Hematopoietic multipotent progenitor cell (in vitro differentiated cells): ENCODE data around the gene WNT11. TPM values are rescaled to one million over a fixed set of nuclear protein-coding genes. Genes with fewer than 3 reads are reported as not detected.

Source experiments
- DNase-seq, 3 donors: peaks; one replicate each; pipeline ENCODE4 v3.0.0-alpha.2; 2011 to 2015; ENCODE audit warnings: low read depth in 2 of 3, low spot score in 2 of 3
- total RNA-seq: library from RNA; depleted of rRNA; stranded (reverse); fragments of >200 nt; gene quantifications from one replicate; pipeline ENCODE4 v1.2.3, GENCODE V29; 2012

WNT11 gene
- total RNA-seq, 1 donor, result 1.6 TPM

DNA sequence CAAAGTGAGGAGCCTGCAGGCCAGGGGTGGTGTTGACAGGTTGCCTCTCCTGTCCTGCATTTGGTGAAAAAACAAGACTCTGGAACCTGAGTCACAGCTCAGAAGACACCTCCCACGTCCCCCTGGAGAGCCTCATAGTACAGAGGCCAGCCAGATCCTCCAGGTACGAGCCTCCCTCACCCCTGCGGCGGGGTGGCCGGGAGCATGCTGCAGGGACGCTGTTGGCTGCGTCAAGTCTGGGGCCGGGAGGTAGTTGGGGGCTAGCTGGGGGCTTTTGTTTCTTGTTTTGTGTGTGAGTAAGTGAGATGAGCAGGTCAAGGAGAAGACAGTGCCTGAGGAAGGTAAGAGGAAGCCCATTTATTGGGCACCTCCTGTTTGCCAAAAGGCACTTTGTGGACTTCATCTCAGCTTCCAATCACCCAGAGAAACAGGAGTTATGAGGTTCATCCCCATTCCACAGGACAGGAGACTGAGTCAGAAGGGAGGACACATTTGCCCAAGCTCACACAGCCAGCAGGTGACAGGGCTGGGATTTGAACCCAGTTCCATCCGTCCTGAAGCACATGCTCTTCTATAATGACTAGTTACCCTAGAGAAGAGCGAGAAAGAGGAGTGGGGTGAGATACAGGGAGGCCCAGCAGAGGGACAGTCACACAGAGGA lies 18.3 kb upstream of the WNT11 start:
- no peak for DNase-seq

DNA sequence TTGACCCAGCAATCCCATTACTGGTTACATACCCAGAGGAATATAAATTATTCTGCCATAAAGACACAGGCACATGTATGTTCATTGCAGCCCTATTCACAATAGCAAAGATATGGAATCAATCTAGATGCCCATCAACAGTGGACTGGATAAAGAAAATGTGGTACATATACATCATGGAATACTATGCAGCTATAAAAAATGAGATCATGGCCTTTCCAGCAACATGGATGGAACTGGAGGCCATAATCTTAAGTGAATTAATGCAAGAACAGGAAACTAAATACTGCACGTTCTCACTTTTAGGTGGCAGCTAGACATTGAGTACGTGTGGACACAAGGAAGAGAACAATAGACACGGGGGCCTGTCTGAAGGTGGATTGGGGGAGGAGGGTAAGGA lies 15.1 kb upstream of the WNT11 start:
- no peak for DNase-seq

DNA sequence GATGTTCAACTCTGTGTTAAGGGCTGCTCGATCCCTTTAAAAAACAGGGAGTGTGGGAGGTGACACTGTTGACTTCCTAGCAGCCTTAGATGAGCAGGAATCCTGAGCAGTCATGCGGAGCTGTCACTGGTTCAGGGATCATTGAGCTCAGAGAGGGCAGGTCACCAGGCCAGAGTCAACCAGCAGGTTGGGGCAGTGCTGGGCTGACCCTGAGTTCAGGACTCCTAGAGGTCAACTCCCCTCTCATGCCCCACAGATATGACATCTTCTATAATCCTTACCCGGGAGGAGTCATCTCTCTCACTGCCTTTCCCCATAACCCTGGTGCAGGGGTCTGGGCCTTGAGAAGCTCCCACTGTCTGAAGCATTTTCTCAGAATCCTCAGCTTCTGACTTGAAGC lies 12.9 kb upstream of the WNT11 start:
- DNase-seq, result no peak

DNA sequence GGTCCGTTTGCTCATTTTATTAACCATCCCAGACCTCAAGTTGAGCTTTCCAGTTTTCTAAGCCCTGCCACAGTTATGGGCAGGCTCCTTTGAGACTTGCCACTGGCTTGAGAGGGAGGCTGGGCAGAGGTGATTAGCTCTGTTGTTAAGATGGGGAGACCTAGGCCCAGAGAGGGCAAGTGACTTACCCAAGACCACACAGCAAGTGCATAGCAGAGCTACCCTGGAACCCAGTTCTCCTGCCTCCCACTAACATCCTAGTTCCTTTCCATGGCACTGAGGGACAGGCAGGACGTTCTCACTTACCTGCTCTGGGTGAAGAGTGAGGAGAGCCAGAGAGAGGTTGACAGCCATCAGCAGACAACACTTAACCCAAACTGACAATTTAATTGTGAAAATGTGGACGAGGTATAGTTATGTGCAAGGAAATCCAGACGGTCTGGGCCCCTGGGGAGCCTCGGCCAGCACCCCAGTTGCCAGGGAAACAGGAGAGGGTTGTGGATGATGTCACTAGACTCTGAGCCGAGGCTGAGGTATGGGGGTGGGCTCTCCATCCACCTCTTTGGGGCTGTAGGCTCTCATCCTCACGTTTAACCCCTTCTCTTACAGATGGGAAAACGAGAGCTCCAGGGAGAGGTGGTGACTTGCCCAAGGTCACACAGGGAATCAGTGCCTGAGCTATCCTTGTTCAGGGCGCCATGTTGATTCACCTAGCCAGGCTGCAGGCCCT lies 12.3 kb upstream of the WNT11 start:
- DNase-seq, result no peak

DNA sequence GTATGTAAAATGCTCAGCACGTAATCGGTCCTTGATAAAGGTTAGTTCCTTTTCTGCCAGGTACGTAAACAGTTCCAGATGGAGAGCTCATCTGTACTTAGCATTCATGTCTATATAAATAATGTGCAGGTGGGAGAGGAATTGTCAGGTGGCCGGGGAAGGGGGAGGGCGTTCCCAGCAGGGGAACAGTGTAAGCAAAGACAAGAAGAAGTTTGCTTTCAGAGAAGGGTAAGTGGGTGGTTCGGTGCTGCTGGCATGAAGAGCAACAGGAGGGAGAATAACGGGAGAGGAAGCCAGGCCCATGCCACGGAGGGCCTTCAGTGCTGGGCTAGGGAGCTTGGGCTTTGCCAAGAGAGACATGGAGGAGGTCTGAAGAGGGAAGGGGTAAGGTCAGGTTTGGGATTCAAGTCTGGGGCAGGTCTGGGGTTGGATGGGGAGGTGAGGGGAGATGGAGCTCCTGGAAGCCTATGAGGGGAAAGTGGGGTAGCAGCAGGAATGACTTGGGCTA lies 11.4 kb upstream of the WNT11 start:
- no peak for DNase-seq

DNA sequence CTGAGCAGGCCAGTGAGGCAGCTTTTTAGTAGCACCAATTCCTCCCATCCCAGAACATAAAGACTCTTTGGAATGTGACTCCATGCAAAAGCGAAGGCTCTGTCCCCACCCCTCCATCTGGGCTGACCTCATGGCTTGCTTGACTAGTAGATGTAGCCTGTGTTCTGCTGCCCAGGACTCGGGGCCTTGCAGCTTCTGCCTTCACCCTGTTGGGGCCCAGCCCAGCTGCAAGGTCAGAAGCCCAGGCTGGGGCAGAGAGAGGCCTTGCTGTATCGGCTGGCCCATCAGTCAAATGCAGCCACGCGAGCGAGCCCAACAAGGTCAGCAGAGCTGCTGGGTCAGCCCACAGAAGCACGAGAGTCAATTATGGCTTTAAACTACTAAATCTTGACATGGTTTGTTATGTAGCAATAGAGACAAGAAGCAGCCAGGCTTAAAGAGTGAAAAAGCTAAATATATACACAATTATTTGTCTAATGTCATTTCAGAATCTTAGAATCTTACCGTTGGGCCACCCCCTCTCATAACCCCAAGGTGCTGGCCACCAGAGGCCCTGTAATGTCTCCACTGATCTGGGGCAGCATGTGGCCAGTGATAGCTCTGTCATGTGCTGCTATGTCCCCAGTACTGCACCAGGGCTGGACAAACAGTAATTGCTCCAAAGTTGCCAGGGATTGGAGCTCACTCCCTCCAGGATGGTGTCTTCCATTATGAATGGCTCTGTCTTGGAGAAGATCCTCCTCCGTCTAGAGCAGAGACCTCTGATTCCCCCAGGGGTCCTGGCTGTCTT lies 10.4 kb upstream of the WNT11 start:
- DNase-seq, result no peak

DNA sequence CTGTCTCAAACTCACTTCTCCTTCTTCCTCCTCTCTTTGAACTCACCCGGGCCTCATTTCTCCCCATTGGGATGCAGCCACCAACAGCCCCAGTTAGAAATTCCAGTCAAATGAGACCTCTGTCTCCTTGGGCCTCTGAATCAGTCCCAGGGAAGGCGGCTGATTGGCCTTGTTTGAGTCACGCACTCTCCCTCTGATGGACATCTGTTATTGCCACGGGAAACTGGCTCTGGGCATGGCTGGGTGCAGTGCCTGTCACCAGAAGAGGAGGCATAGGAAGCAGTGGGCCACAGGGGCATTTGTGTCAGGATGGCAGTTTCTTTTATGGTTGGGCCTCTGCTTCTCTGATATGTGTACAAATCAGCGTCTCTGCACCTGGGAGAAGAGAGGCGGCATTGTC lies 9.6 kb upstream of the WNT11 start:
- DNase-seq, result no peak

DNA sequence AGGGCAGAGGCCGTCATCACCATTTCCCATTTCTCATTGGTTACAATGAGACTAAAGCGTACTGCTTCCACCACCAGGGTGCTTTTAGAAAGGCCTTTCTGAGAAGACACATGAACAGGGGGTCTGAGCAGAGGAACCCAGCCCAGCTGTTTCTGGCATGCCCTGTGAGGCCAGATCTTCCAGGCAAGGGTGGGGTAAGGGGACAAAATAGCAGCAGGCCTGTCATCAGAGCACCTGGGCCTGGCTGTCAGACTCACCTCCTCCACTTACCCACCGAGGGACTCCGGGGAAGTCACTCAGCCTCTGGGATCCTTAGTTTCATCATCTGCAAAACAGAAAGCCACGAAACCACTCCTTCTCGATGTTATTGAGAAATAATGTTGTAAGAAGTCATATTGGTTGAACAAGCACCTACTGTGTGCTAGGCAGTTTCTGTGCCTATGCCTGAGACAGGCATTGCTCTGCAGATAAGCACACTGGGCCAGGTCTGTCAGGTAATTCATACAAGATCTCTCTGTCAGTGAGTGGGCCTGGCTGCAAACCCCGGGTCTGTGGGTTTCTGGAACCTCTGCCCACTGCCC lies 8.8 kb upstream of the WNT11 start:
- DNase-seq, result peak in 1 of 3 donors; percentile 10

DNA sequence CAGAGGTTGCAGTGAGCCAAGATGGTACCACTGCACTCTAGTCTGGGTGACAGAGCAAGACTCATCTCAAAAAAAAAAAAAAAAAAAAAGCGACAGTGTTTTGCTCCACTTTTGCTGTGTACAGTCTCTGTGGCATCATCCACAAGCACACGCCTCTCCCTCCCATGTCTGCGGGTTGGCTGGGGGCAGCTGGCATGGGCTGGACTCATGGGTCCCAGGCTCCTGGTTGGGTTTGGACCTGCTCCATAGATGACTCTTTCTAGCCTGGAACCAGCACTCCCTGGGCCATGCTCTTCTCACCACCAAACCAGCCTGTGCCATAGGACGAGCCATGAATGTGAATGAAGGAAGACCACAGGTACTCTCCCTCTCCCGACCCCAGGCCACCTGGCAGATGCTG lies 7.9 kb upstream of the WNT11 start:
- no peak for DNase-seq

DNA sequence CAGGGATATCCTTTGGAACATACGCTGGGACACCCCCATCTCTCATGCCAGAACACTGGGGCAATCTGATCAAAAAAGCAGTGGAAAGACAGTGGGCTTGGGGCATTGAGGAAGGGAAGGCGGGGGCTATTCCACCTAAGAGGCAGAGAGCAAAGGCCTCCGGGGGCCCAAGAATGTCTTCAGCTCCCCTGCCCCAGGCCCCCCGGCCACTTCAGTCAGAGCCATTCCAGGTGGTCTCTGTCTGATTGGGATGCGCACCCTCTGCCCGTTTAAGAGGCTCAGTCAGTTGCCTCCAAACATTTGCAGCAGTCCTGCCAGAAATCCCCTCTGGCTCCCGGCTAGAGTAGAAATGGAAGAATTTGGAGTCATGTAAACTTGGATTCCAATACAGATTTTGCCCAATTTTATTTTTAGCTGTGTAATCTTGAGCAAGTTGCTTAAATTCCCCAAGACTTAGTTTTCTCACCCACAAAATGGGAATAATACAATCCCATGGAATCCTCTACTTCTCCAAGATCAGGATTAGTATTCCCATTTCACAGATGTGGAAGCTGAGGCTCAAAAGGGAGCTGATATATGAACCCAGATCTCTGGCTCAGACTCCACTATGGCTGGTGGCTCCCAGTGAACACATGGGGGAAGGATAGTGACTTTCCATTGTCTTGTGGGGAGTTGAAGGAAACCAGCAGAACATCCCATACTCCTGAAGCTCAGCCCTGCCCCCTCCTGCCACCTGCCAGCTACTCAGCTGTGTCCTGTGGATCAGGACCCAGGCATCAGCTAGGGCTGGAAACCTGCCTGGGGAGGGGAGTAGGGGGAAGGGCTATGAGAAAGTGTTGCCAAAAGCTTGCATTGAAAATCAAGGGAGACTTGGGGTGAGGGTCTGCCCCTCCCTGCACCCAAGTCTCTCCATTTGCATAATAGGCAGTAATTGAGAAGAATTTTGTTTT lies 6.1 kb upstream of the WNT11 start:
- DNase-seq, result peak in 1 of 3 donors; percentile 4

DNA sequence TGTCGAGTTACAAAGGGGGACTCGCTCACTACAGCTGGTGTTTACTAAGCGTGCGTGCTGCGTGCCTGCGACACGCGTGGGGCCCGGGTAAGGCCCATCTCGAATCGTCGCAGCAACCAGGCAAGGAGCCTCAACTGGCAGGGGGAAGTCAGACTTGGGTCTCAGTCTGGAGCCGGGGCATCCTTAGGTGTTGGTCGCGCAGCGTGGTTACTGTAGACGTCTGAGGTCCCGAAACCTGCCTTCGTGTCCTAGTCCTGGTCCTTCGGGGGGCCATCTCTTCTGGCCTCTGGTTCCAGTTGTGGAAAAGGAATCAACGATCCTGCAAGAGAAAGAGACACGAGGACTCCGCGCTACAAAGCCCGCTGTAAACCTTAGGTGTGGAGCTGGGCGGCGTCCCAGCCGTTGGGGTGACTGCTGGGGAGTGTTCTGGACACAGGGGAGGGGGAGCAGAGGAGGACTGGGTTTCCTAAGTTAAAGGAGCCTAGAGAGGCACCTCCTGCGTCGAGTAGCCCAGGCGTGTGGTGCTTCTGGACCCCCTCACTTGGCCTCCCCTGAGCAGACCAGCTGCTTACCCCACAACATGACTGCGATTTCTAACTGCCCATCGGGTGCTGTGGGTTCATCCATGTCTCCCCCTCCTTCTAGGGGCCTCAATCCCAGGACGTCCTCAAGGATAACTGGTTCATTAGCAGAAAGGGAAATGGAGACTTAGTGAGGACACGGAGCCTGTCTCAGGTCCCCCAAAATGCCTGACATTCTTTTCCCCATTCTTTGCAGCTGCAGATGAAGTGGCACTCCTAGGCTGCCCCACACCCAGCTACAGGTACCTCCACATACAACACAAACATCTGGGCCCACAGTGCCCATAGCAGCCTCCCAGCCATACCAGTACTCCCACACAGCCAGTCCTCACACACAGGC lies 4.9 kb upstream of the WNT11 start:
- DNase-seq, result peak in 1 of 3 donors; percentile 18

DNA sequence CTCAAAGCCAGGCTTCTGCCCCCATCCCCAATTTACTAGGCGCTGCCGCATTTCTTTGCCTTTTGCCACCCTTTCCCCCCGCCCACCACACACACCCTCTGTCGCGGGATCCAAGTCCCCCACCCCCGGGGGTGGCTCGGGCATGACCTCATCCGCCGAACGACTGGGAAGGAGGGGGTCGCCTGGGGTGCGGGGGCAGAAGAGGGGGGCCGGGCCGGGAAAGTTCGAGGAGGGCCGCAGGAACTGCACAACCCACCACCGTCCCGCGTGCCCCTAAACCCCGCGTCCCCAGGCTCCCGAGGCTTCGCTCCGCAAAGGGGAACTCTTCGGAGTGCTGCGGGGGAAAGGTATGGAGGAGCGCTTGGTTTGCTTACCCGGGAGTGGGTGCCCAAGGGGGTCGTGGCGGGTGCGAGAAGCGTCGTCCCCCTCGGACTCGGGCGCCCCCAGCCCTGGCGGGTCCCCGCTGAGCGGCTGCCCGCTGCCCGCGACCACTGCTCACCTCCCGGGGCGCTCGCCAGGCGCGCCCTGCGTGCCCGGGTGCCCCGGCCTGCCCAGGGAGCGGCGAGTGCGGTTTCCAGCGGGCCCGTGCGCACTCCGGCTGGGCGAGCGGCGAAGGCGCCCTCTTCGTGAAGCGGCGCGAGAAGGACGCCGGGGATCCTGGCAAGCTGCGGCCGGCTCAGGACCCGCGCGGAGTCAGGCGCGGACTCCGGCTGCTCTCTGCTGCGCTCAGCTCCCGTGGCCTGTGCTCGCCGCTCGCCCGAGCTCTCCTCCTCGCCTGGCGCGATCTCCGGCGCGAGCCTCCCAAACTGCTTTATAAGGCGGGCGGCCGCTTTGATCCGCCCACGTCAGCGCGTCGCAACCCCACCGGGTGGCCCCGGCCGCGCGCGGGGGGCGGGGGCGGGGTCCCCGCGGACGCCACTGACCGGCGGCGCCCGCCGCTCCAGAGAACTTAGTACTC lies 4.0 kb upstream of the WNT11 start:
- peak in 2 of 3 donors; percentile 61 to 76 for DNase-seq

DNA sequence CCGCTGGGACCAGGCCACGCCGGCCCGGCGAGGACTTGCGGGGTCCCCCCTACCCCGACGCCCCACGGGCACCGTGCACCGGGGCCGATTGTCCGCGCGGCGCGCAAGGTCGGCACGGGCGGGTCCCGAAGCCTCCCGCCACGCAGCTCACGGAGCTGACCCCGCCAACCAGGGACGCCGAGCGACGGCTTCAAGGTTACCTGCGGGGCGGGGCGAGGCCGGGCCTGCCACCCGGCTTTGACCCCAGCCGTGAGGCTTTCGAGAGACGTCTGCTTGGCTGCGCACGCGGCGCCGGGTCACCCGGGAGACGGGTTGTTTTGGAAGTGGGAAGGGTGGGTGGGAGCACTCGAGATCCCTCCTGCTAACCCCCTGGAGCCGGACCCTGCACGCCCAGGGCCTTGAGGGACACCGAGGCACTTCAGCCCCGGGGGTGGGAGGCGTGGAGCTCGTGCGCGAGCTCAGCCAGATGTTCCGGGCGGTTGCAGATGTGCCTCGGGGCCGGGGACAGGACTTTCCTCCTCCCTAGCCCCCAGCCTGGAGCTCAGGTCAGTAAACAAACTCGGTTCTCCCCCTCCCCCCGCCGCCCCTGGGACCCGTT lies 3.2 kb upstream of the WNT11 start:
- DNase-seq, result no peak

DNA sequence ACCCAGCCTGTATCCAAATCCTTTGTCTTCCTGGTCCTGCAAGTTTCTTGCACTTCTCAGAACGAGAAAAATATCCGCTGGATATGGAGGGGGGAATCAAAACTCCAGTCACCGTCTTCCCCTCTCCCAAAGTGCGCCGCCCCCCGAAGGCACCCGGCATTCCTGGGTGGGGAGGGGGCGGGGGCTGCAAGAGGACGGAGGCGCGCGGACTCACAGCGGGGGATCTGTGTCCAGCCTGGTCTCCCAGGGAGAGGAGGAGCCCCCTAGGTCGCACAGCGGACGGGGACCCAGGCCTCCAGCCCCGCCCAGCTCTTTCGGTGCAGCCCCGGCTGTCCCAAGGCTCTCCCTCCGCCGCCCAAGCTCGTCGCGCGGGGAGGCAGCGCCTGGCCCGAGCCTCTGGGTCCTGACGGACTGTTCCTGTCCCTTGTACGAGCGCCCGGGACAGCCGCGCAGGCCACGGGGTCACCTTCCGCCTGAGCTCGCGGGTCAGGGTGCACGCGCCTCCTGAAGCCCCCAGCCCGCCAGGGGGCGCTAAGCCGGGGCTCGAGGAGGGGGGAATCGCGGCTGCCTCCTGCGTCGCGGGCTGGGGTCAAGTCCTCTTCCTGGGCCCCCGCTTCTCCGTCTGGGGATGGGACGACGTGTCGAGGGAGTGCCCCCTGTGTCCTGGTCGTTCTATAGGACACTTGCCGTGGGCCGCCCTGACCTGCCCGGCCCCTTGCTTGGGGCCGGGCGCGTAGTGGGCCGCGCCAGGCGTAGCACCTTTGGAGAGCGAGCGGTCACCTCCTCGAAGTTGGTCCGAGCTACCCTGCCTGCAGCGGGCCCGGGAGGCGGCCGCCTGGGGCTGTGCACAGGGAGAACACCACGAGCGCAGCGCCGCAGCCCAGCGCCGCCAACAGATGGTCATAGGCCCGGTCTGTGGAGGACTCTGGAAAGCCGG lies 2.4 kb upstream of the WNT11 start:
- peak; percentile 67 to 85 (median 73) for DNase-seq

DNA sequence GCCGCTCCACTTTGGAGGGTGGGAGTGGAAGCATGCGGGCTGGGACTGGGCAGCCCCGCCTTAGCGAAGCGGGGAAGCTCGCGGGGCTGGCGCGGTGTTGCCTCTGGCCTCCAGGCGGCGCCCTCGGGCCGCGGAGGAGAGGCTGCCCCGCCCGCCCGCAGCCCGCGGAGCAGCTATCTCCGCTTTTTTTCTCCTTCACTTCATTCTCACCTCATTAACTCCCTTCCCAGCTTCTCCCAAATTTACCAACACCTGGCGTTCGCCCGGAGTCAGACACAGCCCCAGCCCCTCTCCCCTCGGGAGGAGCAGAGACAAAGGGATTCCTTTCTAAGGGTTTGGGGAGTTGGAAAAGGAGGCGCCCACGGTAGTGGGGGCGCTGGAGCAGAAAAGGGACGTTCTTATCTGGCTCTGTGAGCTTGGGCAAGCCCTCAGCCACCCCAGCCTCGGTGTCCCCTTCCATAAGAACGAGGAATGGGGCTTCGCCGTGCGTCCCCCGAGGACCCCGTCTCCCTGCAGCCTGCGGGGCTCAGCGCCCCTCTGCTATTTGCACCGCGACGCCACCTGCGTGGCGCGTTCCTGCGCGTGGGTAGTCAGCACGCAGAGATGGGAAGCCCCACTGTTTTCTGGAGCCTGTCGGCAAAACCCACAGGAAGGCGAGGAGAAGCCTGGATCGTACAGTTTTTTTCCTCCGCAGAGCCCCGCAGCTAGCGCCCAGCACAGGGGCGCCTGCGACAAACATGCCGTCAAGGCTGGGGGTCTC lies 1.5 kb upstream of the WNT11 start:
- DNase-seq, result peak; percentile 67 to 78 (median 71)

DNA sequence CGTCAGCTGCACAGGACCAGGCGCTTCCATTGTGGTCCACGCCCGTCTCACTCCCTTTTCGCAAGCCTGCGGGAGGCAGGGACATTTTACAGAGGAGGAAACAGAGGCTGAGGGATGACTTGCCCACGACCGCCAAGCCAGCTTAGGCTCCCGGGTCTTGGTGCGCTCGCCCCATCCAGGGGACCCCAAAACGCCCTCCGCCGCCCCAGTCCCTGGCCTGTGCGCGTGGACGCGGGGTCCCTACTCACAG lies 300 bp downstream of the WNT11 start:
- DNase-seq, result no peak
